ENCODE measurements around the gene MYO5C.

- TF ChIP-seq CTCF (IDR thresholded peaks at IDR 0.05) = no peak
- TF ChIP-seq REST (IDR thresholded peaks at IDR 0.05; ENCODE audit: insufficient read depth in 1 of 2, low read depth in 2 of 2, low read length in 1 of 2) = no peak
- TF ChIP-seq POLR2AphosphoS5 (IDR thresholded peaks at IDR 0.05; ENCODE audit: low read depth, low read length) = no peak
These were observed 48.1 kb downstream of the MYO5C start for GRCh38 chr15:52247461-52247860.

All from Panc1 (cell line).